Kidney epithelial cell (primary cell): ENCODE results near the gene CNOT9. TPM values are rescaled to one million over a fixed set of nuclear protein-coding genes. Genes with fewer than 3 reads are reported as not detected.

Experiments
- DNase-seq: peaks from one replicate; pipeline ENCODE4 v3.0.0-alpha.2; 2010; ENCODE audit warnings: low read depth
- H3K27me3 ChIP-seq: 2 replicates; pipeline ENCODE4 v1.6.0; 2011; ENCODE audit warnings: low read length; ENCODE audit not compliant: control insufficient read depth, insufficient read depth
- H3K36me3 ChIP-seq: 2 replicates; pipeline ENCODE4 v1.5.1; 2011; ENCODE audit warnings: low read length; ENCODE audit not compliant: control insufficient read depth, insufficient read depth
- H3K4me3 ChIP-seq: 2 replicates; pipeline ENCODE4 v1.5.1; 2011; ENCODE audit warnings: low read depth, mild to moderate bottlenecking, control low read depth, low read length
- total RNA-seq: library from RNA; depleted of rRNA; stranded (reverse); fragments of >200 nt; gene quantifications from 2 replicates; pipeline ENCODE4 v1.2.3, GENCODE V29; 2015
- TF ChIP-seq, protein P1 (sequence below): IDR thresholded peaks from 2 replicates; pipeline ENCODE4 v1.5.1; 2011; ENCODE audit warnings: mild to moderate bottlenecking, moderate library complexity, low read length, control low read depth, inconsistent platforms; ENCODE audit not compliant: insufficient read depth, poor library complexity, severe bottlenecking

The CNOT9 gene
- total RNA-seq, 1 donor from 2014 or later: 38.5 TPM

DNA sequence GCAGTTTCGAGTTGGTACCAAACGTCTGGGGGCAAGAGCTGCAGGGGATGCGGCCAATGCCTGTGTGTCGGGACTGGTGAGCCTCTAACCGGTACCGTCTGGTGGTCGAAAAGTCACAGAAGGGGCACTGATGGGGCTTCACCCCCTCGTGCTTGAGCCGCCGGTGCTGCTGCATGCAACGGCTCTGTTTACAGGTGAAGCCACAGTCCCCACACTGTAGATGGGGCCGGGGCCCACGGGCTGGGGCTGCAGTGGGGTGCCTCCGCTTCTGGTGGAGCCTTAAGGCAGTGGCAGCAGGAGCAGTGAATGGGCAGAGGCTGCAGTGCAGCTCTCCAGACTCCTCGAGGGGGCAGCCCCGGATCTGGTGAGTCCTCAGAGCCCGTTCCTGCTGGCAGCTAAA lies 74.1 kb downstream of the CNOT9 start:
- DNase-seq: no peak
- TF ChIP-seq, protein P1, sequence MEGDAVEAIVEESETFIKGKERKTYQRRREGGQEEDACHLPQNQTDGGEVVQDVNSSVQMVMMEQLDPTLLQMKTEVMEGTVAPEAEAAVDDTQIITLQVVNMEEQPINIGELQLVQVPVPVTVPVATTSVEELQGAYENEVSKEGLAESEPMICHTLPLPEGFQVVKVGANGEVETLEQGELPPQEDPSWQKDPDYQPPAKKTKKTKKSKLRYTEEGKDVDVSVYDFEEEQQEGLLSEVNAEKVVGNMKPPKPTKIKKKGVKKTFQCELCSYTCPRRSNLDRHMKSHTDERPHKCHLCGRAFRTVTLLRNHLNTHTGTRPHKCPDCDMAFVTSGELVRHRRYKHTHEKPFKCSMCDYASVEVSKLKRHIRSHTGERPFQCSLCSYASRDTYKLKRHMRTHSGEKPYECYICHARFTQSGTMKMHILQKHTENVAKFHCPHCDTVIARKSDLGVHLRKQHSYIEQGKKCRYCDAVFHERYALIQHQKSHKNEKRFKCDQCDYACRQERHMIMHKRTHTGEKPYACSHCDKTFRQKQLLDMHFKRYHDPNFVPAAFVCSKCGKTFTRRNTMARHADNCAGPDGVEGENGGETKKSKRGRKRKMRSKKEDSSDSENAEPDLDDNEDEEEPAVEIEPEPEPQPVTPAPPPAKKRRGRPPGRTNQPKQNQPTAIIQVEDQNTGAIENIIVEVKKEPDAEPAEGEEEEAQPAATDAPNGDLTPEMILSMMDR: no peak
- Histone ChIP-seq H3K36me3 (peaks cover 5% of the 10 kb centered on the region), H3K4me3 (no peak overlapping the region), H3K27me3 (no peaks in the 10 kb centered on the region)

DNA sequence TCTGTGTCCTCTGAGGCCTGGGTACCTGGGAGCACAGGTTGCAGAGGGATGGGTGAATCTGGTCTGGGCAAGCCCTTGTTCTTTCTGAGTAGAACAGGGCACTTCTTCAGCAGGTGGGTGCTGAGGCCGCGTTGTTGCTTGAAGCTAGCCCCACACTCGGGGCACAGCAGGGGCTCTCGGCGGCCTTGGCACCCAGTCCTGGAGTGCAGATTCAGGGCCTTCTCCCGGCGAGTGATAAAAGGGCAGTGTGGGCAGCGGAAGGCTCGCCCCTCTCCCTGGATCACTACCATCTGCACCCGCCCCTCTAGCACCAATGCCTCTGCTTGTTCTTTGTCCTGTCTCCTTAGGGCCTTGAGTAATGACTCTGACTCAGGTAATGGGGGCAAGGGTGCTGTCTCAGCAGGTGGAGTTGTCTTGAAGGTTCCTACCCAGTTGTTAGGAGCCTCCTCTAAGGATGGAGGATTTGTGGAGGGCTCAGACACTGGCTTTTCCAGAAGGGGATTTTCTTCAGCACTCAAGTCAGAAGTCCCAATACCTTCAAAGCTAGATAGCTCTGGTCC lies 75.2 kb downstream of the CNOT9 start:
- Histone ChIP-seq H3K4me3 (no peak overlapping the region), H3K36me3 (peaks cover 6% of the 10 kb centered on the region), H3K27me3 (no peaks in the 10 kb centered on the region)
- DNase-seq: no peak
- TF ChIP-seq, protein P1: no peak

DNA sequence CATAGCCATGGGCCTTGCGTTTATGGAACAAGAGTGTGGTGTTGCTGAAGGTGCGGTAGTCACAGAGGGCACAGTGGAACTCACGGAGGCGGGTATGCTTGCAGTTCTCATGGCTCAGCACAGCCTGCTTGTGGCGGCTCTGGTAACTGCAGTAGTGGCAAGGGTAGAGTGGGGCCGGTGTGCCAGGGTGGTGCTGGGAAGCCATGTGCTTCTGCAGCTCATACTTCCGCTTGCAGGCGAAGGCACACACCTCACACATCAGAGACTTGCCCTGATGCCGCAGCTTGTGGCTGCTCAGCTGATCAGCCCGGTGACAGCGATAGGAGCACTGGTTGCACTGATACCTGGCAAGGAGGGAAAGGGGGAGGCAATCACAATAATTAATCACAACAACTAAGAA lies 76.1 kb downstream of the CNOT9 start:
- Histone ChIP-seq H3K36me3 (peaks cover 6% of the 10 kb centered on the region), H3K27me3 (no peaks in the 10 kb centered on the region), H3K4me3 (no peak overlapping the region)
- TF ChIP-seq, protein P1: peak; percentile 55
- no peak for DNase-seq

DNA sequence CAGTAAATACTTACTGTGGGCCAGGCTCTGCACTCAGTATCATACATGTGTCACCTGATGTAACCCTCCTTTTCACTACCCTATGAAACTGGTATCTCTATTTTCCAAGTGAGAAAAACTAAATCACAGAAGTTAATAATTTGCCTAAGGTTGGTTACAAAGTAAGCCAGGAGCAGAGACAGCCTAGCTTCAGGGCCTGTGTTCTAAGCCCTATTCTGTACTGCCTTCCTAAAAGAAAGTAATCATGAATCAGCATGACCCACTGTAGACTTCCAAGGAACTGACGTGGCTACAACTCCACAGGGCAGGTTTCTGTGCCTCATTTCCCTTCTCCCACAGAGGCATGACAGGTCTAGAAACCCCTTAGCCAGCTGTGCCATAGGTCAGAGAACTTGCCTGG lies 76.5 kb downstream of the CNOT9 start:
- peak; percentile 88 for DNase-seq
- Histone ChIP-seq H3K27me3 (no peaks in the 10 kb centered on the region), H3K4me3 (no peak overlapping the region), H3K36me3 (peaks cover 5% of the 10 kb centered on the region)
- TF ChIP-seq, protein P1: no peak

Other genes starting within 250 kb of the CNOT9 start
- gene CATIP, start 212.0 kb upstream of the CNOT9 start, total RNA-seq: not detected in 2 replicates
- gene SLC11A1, start 186.6 kb upstream of the CNOT9 start, total RNA-seq: 0.21 TPM in 1 of 2 replicates, not detected in the other
- gene CTDSP1, start 169.0 kb upstream of the CNOT9 start, total RNA-seq: 37.8 and 53.6 TPM in 2 replicates
- gene VIL1, start 149.7 kb upstream of the CNOT9 start, total RNA-seq: not detected in 2 replicates
- gene USP37, start 488 bp upstream of the CNOT9 start, total RNA-seq: 7.5 and 9.4 TPM in 2 replicates
- gene PLCD4, start 39.1 kb downstream of the CNOT9 start, total RNA-seq: 0.08 and 0.27 TPM in 2 replicates
- 22.6 and 49.0 TPM in 2 replicates for gene ZNF142, start 90.8 kb downstream of the CNOT9 start, total RNA-seq
- 36.2 and 36.4 TPM in 2 replicates for gene BCS1L, start 90.8 kb downstream of the CNOT9 start, total RNA-seq
- gene RNF25, start 103.2 kb downstream of the CNOT9 start, total RNA-seq: 27.3 and 31.6 TPM in 2 replicates
- gene STK36, start 103.2 kb downstream of the CNOT9 start, total RNA-seq: 30.0 and 49.3 TPM in 2 replicates
- gene TTLL4, start 142.0 kb downstream of the CNOT9 start, total RNA-seq: 17.3 and 27.5 TPM in 2 replicates
- 25.3 and 32.0 TPM in 2 replicates for gene CYP27A1, start 213.3 kb downstream of the CNOT9 start, total RNA-seq